HG03571 (cell line): ENCODE results near the gene CPN2.

ENCODE experiments used
- ATAC-seq: cut with Tn5 transposase; IDR thresholded peaks from one replicate; pipeline ENCODE4 v1.9.1; 2021; ENCODE audit not compliant: unreplicated experiment

The CPN2 gene, protein sequence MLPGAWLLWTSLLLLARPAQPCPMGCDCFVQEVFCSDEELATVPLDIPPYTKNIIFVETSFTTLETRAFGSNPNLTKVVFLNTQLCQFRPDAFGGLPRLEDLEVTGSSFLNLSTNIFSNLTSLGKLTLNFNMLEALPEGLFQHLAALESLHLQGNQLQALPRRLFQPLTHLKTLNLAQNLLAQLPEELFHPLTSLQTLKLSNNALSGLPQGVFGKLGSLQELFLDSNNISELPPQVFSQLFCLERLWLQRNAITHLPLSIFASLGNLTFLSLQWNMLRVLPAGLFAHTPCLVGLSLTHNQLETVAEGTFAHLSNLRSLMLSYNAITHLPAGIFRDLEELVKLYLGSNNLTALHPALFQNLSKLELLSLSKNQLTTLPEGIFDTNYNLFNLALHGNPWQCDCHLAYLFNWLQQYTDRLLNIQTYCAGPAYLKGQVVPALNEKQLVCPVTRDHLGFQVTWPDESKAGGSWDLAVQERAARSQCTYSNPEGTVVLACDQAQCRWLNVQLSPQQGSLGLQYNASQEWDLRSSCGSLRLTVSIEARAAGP

DNA sequence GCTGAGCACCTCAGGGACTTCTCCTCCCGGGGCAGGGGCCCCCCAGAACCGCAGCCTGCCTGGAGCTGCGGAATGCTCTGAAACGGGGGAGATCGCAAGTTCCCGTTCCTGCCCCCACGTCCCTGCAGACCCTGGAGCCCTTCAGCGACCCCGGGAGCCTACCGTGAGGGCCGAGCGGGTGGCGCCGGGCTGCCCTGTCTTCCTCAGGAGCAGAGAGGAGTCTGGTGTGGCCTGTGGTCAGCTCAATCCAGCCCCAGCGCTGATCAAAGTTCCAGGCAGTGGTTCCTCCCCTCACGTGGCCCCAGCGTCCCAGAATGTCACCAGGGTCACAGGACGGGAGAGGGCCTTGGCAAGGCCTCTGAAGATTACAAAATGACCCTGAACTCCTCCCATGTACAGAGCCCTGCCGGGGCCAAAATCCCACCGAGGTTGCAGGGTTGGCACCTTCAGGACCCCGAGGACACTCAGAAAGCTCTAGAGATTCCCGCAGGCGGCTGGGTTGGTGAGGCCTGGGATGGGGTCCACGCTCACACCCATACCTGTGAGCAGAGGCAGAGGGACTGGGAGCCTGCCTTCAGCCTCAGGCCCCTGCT, at the start of gene CPN2:
Gene CPN2, minus strand, starts transcription at position 249 of the 593 bp plus-strand sequence. CDS start 8,626 bp downstream, outside the sequence.
- ATAC-seq: no peak

- no peak for ATAC-seq
Measured at GRCh38 chr3:194399874-194400411, 48.8 kb upstream of the CPN2 start.

- no peak for ATAC-seq
Measured at GRCh38 chr3:194399166-194399565, 48.0 kb upstream of the CPN2 start, which contains the start of gene GP5. TSS of gene GP5 (minus strand) at chr3:194399266. CDS start at chr3:194398282, 984 bp downstream.

DNA sequence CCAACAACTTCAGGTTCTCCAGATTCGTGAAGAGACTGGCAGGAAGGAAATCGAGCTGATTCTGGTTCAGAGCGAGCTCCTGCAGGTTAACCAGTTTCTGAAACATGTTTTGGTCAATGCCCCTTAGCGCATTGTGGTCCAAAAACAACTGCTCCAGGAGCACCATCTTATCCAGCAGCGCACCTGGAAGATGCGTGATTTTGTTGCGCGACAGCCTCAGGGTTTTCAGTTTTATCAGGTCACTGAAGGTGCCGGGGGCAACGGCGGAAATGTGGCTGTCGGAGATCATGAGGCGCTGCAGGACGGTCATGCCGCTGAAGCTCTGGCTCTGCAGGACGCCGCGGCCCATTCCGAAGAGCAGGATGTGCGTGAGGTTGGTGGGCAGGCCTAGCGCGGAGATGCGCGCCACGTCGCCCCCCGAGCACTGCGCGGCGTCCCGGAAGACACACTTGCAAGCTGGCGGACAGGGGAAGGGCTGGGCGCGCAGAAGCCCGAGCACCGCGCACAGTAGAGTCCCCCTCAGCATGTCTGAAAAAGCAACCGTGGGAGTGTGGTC, 46.7 kb upstream of the CPN2 start:
- no peak for ATAC-seq

- ATAC-seq: no peak
Measured at GRCh38 chr3:194396859-194397756, 46.0 kb upstream of the CPN2 start.

DNA sequence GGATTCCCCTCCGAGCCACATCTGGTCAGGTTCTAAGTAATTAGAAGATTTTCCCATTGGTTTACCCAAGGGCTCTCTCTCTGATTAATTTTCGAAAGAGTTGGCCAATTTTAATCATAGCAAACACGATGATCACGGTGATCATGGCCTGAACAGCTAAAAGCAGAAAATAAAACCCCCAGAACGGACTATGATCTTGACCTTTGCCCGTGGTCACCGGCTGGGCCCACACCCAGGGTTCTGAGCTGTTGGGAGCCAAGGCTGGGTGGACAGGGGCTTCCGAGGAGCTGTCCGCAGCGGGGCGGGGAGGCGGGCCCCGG, 45.4 kb upstream of the CPN2 start:
- no peak for ATAC-seq

DNA sequence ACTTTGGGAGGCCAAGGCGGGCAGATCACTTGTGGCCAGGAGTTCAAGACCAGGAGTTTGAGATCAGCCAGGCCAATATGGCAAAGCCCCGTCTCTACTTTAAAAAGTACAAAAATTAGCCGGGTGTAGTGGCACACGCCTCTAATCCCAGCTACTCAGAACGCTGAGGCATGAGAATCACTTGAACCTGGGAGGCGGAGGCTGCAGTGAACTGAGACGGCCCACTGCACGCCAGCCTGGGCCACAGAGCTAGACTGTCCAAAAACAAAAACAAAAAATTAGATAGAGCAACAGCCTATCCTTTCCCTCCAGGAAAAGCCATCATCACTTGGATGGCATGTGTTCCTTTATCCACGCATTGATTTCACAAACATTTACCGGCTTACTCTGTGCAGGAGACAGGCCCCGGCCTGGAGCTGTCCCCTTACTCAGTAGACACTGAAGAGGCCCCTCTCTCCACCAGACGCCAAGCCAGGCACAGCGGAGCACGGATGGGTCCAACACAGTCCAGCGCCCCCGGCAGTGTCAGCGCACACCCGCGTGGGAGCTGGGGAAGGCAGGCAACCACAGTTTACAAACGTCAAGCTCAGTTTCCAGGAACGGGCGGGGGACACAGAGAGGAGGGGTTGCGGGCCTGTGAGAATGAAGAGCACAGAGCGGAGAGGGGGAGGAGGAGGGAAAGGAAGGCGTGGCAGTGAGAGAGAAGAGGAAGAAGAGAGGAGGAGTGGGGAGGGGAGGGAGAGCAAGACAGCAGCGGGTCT, 44.8 kb upstream of the CPN2 start:
- no peak for ATAC-seq

DNA sequence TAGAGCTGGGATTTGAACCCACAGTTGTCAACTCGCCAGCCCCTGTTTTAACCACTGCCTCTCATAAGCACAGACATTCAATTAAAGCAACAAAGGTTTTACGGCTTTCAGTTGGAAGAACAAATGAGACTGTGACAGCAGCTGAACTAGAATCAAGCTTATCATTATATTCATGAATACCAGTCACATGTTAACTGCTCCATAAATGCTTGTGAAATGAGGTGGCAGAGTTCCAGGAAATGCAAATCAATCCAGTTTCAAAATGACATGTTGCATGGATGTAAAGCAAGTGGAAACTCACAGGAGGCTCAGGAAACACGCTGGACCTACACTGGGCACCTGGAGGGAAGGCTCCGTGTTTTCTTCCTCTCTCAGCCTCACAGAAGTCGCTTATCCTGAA, 44.1 kb upstream of the CPN2 start:
- ATAC-seq: no peak

DNA sequence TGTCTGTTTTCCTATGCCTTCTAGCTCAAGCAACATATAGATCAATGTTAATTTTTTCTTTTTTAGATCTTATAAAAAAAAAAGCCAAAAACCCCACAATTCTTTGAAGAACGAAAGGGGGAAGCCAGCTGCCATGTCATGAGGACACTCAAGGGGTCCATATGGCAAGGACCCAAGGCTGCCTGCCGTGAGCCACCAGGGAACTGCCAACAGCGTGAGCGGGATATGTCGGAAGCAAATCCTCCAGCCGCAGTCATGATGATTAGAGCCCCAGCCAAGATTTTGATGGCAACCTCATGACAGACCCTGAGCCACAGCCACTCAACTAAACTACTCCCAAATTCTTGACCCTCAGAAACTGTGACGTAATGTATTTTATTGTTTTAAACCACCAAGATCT, 41.4 kb upstream of the CPN2 start:
- ATAC-seq: no peak

GRCh38 chr3:194390835-194391234, 39.7 kb upstream of the CPN2 start:
- no peak for ATAC-seq

- ATAC-seq: no peak
Measured at GRCh38 chr3:194389269-194389668, 38.1 kb upstream of the CPN2 start.

DNA sequence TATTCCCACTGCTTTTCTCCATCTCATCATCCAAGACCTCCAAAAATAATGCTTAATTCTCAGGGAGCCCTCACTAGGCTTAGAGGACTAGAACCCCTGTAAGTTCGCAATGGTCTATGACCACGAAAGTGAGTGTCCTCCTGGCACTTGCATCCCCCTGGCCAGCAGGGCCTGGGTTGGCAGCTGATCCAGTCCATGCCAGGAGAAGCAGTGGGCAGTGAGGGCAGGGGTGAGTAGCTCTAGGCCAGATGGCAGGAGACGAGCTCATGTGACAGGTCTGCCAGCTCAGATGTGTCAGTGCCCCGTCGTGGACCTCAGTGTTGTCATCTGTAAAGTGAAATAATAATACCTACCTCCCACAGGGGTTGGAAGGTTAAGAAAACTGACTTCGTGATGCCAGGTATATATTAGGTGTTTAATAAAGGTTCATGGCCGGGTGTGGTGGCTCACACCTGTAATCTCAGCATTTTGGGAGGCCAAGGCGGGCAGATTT, 36.8 kb upstream of the CPN2 start:
- ATAC-seq: no peak

DNA sequence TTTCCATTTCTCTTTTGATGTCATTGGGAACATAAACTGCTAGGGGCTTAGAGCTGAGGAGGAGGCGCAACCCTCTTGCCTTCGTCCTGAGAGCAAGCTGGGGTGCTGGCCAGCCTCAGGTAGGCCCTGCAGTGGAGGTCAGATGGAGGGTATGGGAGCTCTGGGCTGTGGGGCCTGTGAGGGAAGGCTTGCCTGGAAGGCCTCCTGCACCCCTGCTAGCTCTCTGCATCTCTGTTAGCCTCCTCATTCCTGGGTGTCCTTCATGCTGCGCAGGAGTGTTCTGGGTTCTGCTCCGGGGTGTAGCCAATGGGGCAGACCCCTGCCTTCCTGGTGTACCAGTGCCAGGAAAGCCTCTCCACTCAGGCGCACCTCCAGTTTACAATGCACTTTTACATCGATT, 36.1 kb upstream of the CPN2 start:
- ATAC-seq: no peak

- ATAC-seq: no peak
Measured at GRCh38 chr3:194386648-194387047, 35.5 kb upstream of the CPN2 start.

DNA sequence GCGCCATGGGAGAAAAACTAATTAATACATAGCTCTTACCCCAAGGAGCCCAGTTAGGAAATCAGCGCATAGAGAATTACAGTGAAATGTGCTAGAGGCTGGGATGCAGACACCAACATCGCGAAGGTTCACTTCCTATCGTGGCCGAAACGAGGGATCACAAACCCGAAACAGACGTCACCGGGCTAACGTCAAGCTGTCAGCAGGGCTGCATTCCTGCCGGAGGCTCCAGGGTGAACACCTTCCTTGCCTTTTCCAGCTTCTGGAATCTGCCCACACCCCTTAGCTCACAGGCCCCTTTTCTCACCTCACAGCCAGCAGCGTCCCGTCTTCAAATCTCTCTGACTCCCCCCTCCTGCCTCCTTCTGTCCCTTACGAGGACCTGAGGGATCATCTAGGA, 34.9 kb upstream of the CPN2 start:
- ATAC-seq: no peak

DNA sequence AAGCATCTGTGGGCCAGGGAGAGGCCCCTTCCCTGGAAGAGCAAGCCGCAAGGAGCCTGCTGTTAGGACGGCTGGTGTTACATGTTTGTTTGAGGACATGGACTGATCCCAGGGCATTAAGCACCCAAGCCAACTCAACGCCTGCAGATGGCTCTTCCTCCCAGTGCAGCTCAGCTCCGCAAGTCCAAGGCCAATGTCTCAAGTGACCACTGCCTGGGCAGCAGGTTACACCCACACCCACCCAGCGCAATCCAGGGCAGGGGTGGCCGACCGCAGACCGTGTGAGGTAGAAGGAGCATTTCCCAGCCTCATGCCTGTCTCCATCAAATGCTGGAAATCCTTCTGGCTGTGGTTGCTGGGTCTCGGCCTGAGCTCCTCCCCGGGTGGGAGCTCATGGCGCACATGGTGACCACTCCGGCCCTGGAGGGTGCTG, 33.5 kb upstream of the CPN2 start:
- ATAC-seq: no peak

DNA sequence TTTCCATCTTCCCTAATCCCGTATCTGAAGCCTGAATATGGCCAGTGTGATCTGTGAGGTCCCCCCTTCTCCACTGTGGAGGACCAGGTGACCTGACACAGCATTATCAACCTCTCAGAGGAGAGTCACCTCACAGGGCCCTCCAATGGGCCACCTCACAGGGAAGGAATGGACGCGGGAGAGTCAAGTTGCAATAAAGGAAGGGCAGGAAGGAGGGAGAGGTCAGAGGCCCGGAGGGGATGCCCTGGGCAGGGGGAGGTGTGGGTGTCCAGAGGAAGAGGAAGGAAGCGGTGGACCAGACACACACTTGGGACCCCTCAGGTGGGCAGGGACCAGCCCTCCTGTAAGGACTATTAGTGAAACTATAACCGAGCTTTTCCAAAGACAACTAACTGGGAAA, 33.0 kb upstream of the CPN2 start:
- no peak for ATAC-seq

- no peak for ATAC-seq
Measured at GRCh38 chr3:194383276-194383940, 32.3 kb upstream of the CPN2 start.

DNA sequence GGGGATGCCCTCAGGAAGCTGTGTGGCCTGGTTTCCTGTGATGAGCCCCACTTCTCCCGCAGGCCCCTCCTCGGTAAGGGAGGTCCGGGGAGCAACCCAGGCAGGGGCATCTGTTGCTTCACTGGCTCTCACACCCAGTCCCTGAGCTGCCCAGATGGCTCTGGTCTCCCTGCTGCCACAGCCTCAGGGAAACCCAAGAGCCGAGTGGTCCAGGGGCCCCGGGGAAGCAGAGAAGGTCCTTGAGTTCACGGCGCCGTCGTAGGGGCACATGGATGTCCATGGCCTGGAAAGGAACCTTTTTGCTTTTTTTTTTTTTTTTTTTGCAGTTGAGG, 31.7 kb upstream of the CPN2 start:
- ATAC-seq: no peak
